HL-60 (cell line): ENCODE measurements around the gene TRIM32.

Experiments
- DNase-seq, 2 experiments: peaks; one replicate each; pipeline ENCODE4 v3.0.0-alpha.2; 2010 to 2020; ENCODE audit warnings: low read depth in 1 of 2, low spot score in 1 of 2
- H3K27ac ChIP-seq: fragments of 250-450 bp; sonication (Bioruptor Pico); replicated peaks from 2 replicates; pipeline ENCODE4 v1.5.1; 2020; ENCODE audit warnings: mild to moderate bottlenecking, moderate library complexity
- H3K27me3 ChIP-seq: fragments of 250-450 bp; sonication (Bioruptor Pico); 2 replicates; pipeline ENCODE4 v1.5.1; 2021; ENCODE audit warnings: mild to moderate bottlenecking, moderate library complexity; ENCODE audit not compliant: insufficient read depth, poor library complexity, severe bottlenecking
- H3K4me3 ChIP-seq: replicated peaks from 2 replicates; pipeline ENCODE4 v1.5.1; 2011; ENCODE audit warnings: mild to moderate bottlenecking, control low read depth, low read length; ENCODE audit not compliant: insufficient read depth
- CTCF ChIP-seq: IDR thresholded peaks from one replicate; pipeline ENCODE4 v1.5.1; 2011; ENCODE audit warnings: low read length, control low read depth, inconsistent platforms; ENCODE audit not compliant: insufficient read depth
- GABPA ChIP-seq: IDR thresholded peaks from 2 replicates; pipeline ENCODE4 v1.6.1; 2012; ENCODE audit warnings: low read depth
- POLR2AphosphoS5 ChIP-seq: IDR thresholded peaks from 2 replicates; pipeline ENCODE4 v1.6.1; 2012; ENCODE audit warnings: low read depth
- REST ChIP-seq: IDR thresholded peaks from 2 replicates; pipeline ENCODE4 v1.6.1; 2012; ENCODE audit warnings: low read depth; ENCODE audit not compliant: insufficient replicate concordance
- SPI1 ChIP-seq: IDR thresholded peaks from 2 replicates; pipeline ENCODE4 v1.6.1; 2012; ENCODE audit warnings: low read depth, mild to moderate bottlenecking, borderline replicate concordance

TRIM32 gene

DNA sequence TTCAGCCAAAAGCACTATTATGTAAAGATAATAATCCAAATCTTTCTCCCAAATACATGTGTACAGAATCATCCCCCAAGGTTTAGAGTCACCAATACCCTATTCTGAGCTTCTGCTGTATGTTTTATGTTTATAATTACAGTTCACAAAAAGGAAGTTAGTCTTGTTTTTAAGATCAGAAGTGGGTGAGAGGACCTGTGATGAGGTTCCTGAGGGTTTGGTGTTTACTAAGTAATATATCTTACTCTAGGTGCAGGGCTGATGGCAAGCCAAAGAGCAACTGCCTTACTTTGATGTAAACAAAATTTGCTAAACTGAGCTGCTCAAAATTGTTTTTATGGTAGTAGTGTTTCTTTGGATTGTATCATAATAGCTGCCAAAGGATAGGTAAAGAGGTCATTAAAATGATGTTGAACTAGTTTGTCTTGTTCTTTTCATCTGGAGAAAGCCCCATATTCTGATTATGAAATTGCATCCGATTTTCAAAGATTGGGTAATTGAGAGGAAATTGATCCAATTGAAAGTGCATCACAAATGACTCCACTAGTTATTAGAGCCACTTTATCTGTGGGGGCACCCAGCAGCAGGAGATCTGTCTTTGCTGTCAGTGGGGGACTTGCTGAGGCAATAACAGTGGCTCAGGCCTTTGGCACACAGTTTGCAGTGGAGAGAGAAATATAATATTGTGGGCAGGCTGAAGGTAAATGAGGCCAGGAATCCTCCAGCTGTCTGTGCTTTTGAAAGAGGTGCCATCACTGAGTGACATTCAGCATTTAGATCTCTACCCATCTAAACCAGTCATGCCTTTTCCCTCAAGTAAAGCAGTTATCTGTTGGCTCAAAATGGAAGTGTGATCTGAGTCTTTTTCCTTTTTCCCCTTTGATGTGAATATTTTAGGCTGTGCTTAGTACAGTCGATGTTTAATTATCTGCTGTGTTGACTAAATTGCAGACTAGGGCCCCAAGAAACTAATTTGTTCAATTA, 14.1 kb downstream of the TRIM32 start:
- TF ChIP-seq REST (no peak), CTCF (no peak), SPI1 (no peak), POLR2AphosphoS5 (no peak), GABPA (no peak)
- Histone ChIP-seq H3K27me3 (no peaks in the 10 kb centered on the region), H3K4me3 (no peak overlapping the region), H3K27ac (no peak overlapping the region)
- no peak for DNase-seq

- Histone ChIP-seq H3K27me3 (no peaks in the 10 kb centered on the region), H3K4me3 (no peak overlapping the region), H3K27ac (no peak overlapping the region)
- DNase-seq = no peak
- TF ChIP-seq REST (no peak), POLR2AphosphoS5 (no peak), GABPA (no peak), SPI1 (no peak), CTCF (no peak)
These were observed 15.0 kb downstream of the TRIM32 start for GRCh38 chr9:116701940-116702642.

- Histone ChIP-seq H3K27me3 (no peaks in the 10 kb centered on the region), H3K27ac (no peak overlapping the region), H3K4me3 (no peak overlapping the region)
- no peak for TF ChIP-seq GABPA
- TF ChIP-seq REST = no peak
- TF ChIP-seq POLR2AphosphoS5 = no peak
- no peak for TF ChIP-seq SPI1
- no peak for TF ChIP-seq CTCF
- DNase-seq = no peak
These were observed 16.5 kb downstream of the TRIM32 start for GRCh38 chr9:116703634-116704033.
